B cell (primary cell): ENCODE results near the gene ADARB2. TPM values are rescaled to one million over a fixed set of nuclear protein-coding genes. Genes with fewer than 3 reads are reported as not detected.

ENCODE experiments used
- ATAC-seq: fragments of 200-7000 bp; cut with Tn5 transposase; one replicate; pipeline ENCODE4 v1.10.0; 2021; ENCODE audit warnings: low read depth, mild to moderate bottlenecking, moderate number of reproducible peaks, moderate library complexity
- CTCF ChIA-PET: fragments of 350-600 bp; sonication (Branson Sonifier 250); formaldehyde crosslinking; loops from one replicate; lab custom pipeline; 2021; ENCODE audit warnings: antibody characterized with exemption, inconsistent platforms; lab: Charles Lee
- POLR2A ChIA-PET: fragments of 350-600 bp; sonication (Branson Sonifier 250); formaldehyde crosslinking; loops from one replicate; lab custom pipeline; 2021; ENCODE audit warnings: antibody characterized with exemption; lab: Charles Lee
- DNase-seq: peaks from one replicate; pipeline ENCODE4 v3.0.0; 2013
- H2AFZ ChIP-seq: 2 replicates; pipeline ENCODE4 v1.6.1; 2012; ENCODE audit warnings: mild to moderate bottlenecking, low read depth, low read length; ENCODE audit not compliant: insufficient read depth, poor library complexity, severe bottlenecking
- H3K27ac ChIP-seq, 2 donors: 1 replicate in 1 of 2; 2 replicates in 1 of 2; pipeline ENCODE4 v1.5.1; 2012 to 2013; ENCODE audit warnings: low read length in 2 of 2, mild to moderate bottlenecking in 2 of 2, moderate library complexity in 1 of 2
- H3K27me3 ChIP-seq, 4 experiments: fragments of 200-600 bp in 1 of 4; sonication (generic) in 1 of 4; replicated peaks in 1 of 4; 1 replicate in 2 of 4; 2 replicates in 2 of 4; pipeline versions ENCODE4 v1.6.1 to v1.7.0; 2013 to 2016; ENCODE audit warnings: low read length in 3 of 4, mild to moderate bottlenecking in 2 of 4, mixed read lengths in 1 of 4, moderate library complexity in 1 of 4; ENCODE audit not compliant: insufficient read depth in 4 of 4, control insufficient read depth in 3 of 4; ENCODE audit errors: control extremely low read depth in 1 of 4
- H3K36me3 ChIP-seq, 2 experiments: replicated peaks in 1 of 2; 1 replicate in 1 of 2; 2 replicates in 1 of 2; pipeline versions ENCODE4 v1.6.1 to v1.7.1; 2013; ENCODE audit warnings: low read length in 1 of 2; ENCODE audit not compliant: insufficient read depth in 2 of 2, control insufficient read depth in 1 of 2; ENCODE audit errors: control extremely low read depth in 1 of 2, extremely low read depth in 1 of 2
- H3K4me1 ChIP-seq, 2 donors: fragments of 200-600 bp in 1 of 2; sonication (generic) in 1 of 2; 1 replicate in 1 of 2; 2 replicates in 1 of 2; pipeline versions ENCODE4 v1.5.1 to v1.6.1; 2013 to 2017; ENCODE audit warnings: low read length in 2 of 2; ENCODE audit not compliant: control insufficient read depth in 2 of 2, insufficient read depth in 2 of 2
- H3K4me2 ChIP-seq: replicated peaks from 2 replicates; pipeline ENCODE3; 2012; ENCODE audit warnings: mild to moderate bottlenecking, low read depth, low read length; ENCODE audit not compliant: poor library complexity, severe bottlenecking
- H3K4me3 ChIP-seq, 5 experiments: fragments of 200-600 bp in 1 of 5; sonication (generic) in 1 of 5; 1 replicate in 3 of 5; 2 replicates in 2 of 5; pipeline versions ENCODE4 v1.5.1 to v1.7.0; 2011 to 2016; ENCODE audit warnings: low read length in 4 of 5, mild to moderate bottlenecking in 4 of 5, low read depth in 2 of 5, control low read depth in 1 of 5, moderate library complexity in 1 of 5; ENCODE audit not compliant: insufficient read depth in 1 of 5; ENCODE audit errors: control extremely low read depth in 1 of 5, extremely low read depth in 1 of 5
- H3K79me2 ChIP-seq: fragments of 200-600 bp; sonication (generic); one replicate; pipeline ENCODE4 v1.6.0; 2016; ENCODE audit warnings: low read length; ENCODE audit not compliant: control insufficient read depth, insufficient read depth
- H3K9ac ChIP-seq: fragments of 200-600 bp; sonication (generic); 2 replicates; pipeline ENCODE4 v1.6.1; 2017; ENCODE audit warnings: mild to moderate bottlenecking, low read length, moderate library complexity
- H3K9me3 ChIP-seq, 3 donors: one replicate each; pipeline versions ENCODE4 v1.6.1 to v1.7.1; 2013; ENCODE audit warnings: low read length in 2 of 3; ENCODE audit not compliant: control insufficient read depth in 2 of 3, insufficient read depth in 1 of 3; ENCODE audit errors: control extremely low read depth in 1 of 3
- H4K20me1 ChIP-seq: 2 replicates; pipeline ENCODE4 v1.6.0; 2012; ENCODE audit warnings: mild to moderate bottlenecking, low read length; ENCODE audit not compliant: insufficient read depth, control insufficient read depth, poor library complexity, severe bottlenecking
- H3K27ac Mint-ChIP-seq: one replicate; pipeline ENCODE4 v1.8.0; 2021; ENCODE audit warnings: mixed read lengths
- H3K27me3 Mint-ChIP-seq: one replicate; pipeline ENCODE4 v1.8.0; 2021; ENCODE audit warnings: mixed read lengths
- H3K4me1 Mint-ChIP-seq: one replicate; pipeline ENCODE4 v1.8.0; 2021; ENCODE audit warnings: mixed read lengths
- H3K4me3 Mint-ChIP-seq: one replicate; pipeline ENCODE4 v1.8.0; 2021; ENCODE audit warnings: mixed read lengths
- H3K9me3 Mint-ChIP-seq: one replicate; pipeline ENCODE4 v1.8.0; 2022; ENCODE audit warnings: mixed read lengths; ENCODE audit not compliant: insufficient read depth
- EZH2 ChIP-seq: IDR thresholded peaks from 2 replicates; pipeline ENCODE4 v1.6.1; 2012; ENCODE audit warnings: borderline replicate concordance, low read depth, mild to moderate bottlenecking, moderate library complexity, low read length; ENCODE audit not compliant: insufficient read depth, poor library complexity, severe bottlenecking
- WGBS: methylation state at CpG from one replicate; pipeline ENCODE4 v1.1.5; 2013; ENCODE audit warnings: missing lambda C conversion rate; ENCODE audit not compliant: insufficient coverage; 5-methylcytosine and 5-hydroxymethylcytosine counted together
- intact Hi-C: fragments of 100-400 bp; cut with micrococcal nuclease; formaldehyde crosslinking; loops from one replicate; pipeline ENCODE4 v1.10.0; 2022
- polyA plus RNA-seq: library from polyadenylated mRNA; depleted of rRNA; stranded (reverse); fragments of >200 nt; gene quantifications from 2 replicates; pipeline ENCODE4 v1.2.3, GENCODE V29; 2012
- total RNA-seq, 2 donors: library from RNA; stranded (reverse); fragments of 120-200 nt in 1 of 2; gene quantifications; 1 replicate in 1 of 2; 2 replicates in 1 of 2; pipeline versions ENCODE4 v1.2.3 to v1.2.4, GENCODE V29; 2013 to 2022
- TF ChIP-seq, protein P1 (sequence below): fragments of 200-600 bp; IDR thresholded peaks from one replicate; pipeline ENCODE4 v1.8.0; 2022; ENCODE audit warnings: antibody characterized with exemption, mild to moderate bottlenecking

Gene ADARB2
- total and polyA plus RNA-seq, 2 donors (not counting 1 experiment from before 2014, with no cell fraction given) = 0.13 to 0.96 TPM

DNA sequence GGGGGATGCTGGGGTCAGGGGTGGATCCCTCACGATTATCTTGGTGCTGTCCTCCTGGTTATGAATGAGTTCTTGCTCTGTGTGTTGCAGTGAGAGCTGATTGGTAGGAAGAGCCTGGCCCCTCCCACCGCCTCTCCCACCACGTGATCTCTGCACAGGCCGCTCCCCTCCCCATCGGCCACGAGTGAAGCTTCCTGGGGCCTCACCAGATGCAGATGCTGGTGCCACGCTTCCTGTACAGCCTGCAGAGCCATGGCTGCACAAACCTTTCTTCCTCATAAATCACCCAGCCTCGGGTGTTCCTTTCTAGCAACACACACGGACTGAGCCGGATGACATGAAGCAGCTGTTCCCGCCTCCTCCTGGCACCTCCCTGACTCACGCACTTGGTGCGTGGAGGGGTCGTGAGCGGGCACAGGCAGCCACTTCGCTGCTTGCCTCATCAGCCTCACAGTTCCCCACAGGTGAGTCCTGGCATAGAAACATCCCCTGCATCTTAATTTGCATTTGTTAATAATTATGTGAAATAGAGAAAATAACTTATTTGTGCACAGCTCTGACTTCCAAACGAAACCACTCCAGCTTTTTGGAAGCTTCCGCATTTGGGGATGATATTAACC, 210.8 kb downstream of the ADARB2 start:
- H3K27ac Mint-ChIP-seq = no peak overlapping the region
- Histone ChIP-seq H2AFZ (no peak overlapping the region), H3K27ac (no peak overlapping the region), H3K36me3 (no peaks in the 10 kb centered on the region), H4K20me1 (no peaks in the 10 kb centered on the region), H3K79me2 (no peaks in the 10 kb centered on the region), H3K4me1 (no peaks in the 10 kb centered on the region), H3K9me3 (peaks cover 0 to 20% (median 0%) of the 10 kb centered on the region in 3 donors), H3K9ac (no peak overlapping the region), H3K27me3 (no peaks in the 10 kb centered on the region), H3K4me2 (peak overlapping the region; percentile 26), H3K4me3 (no peak overlapping the region)
- H3K4me3 Mint-ChIP-seq = no peak overlapping the region
- intact Hi-C loops = no loop called here
- H3K27me3 Mint-ChIP-seq = peaks cover 12% of the 10 kb centered on the region
- no peak for DNase-seq
- no peak for TF ChIP-seq EZH2
- TF ChIP-seq, protein P1, sequence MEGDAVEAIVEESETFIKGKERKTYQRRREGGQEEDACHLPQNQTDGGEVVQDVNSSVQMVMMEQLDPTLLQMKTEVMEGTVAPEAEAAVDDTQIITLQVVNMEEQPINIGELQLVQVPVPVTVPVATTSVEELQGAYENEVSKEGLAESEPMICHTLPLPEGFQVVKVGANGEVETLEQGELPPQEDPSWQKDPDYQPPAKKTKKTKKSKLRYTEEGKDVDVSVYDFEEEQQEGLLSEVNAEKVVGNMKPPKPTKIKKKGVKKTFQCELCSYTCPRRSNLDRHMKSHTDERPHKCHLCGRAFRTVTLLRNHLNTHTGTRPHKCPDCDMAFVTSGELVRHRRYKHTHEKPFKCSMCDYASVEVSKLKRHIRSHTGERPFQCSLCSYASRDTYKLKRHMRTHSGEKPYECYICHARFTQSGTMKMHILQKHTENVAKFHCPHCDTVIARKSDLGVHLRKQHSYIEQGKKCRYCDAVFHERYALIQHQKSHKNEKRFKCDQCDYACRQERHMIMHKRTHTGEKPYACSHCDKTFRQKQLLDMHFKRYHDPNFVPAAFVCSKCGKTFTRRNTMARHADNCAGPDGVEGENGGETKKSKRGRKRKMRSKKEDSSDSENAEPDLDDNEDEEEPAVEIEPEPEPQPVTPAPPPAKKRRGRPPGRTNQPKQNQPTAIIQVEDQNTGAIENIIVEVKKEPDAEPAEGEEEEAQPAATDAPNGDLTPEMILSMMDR = no peak
- CTCF ChIA-PET = no interaction called here
- ATAC-seq = no peak
- peaks cover 15% of the 10 kb centered on the region for H3K4me1 Mint-ChIP-seq
- 40% methylated on average over 11 of the region's 18 CpGs for WGBS
- H3K9me3 Mint-ChIP-seq = no peaks in the 10 kb centered on the region
- POLR2A ChIA-PET = no interaction called here

DNA sequence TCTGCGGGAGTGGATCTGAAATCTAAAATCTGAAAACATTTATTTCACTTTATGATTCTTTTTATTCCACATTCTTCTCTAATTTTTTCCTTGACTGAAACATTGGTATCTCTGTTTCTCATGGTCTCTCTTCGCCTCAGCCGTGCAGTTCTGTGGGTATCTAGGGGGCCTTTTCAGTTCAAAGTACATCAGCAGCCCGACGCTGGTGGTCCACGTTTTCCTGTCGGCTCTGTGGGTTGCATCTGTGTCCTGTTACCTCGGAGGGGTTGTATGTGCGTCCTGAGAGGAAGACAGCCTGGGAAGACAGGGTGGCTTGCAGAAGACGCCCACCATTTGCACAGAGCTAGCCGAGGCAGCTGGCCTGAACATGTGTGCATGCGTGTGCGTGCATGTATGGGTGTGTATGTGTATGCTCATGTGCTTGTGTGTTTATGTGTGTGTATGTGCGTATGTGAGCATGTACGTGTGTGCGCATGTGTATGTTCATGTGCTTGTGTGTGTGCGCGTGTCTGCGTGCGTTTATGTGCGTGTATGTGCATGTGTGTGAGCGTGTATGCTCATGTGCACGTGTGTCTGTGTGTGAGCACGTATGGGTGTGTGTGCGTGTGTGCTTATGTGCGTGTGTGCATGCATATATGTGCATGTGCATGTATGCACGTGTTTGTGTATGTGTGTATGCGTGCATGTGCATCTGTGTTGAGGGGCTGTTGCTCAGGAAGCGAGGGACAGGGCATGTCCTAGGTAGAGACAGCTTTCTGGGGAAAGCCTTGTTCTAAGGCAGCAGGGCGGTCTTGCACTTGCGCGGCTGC, 211.8 kb downstream of the ADARB2 start:
- Histone ChIP-seq H3K4me1 (no peaks in the 10 kb centered on the region), H3K4me3 (no peak overlapping the region), H3K9me3 (peaks cover 0 to 15% (median 0%) of the 10 kb centered on the region in 3 donors), H4K20me1 (no peaks in the 10 kb centered on the region), H3K27ac (no peak overlapping the region), H2AFZ (no peak overlapping the region), H3K9ac (no peak overlapping the region), H3K79me2 (no peaks in the 10 kb centered on the region), H3K4me2 (no peak overlapping the region), H3K36me3 (no peaks in the 10 kb centered on the region), H3K27me3 (no peaks in the 10 kb centered on the region)
- CTCF ChIA-PET = no interaction called here
- WGBS = 96% methylated on average over 31 of the region's 32 CpGs
- DNase-seq (no peak), ATAC-seq (no peak)
- Mint-ChIP-seq H3K27me3 (peaks cover 10% of the 10 kb centered on the region), H3K4me3 (no peak overlapping the region), H3K27ac (no peak overlapping the region), H3K9me3 (no peaks in the 10 kb centered on the region), H3K4me1 (peaks cover 15% of the 10 kb centered on the region)
- no peak for TF ChIP-seq EZH2
- TF ChIP-seq, protein P1 = no peak
- POLR2A ChIA-PET = no interaction called here
- intact Hi-C loops = no loop called here
